B cell (primary cell): ENCODE measurements around the gene SERPINA4.

ENCODE experiments used
- CTCF ChIP-seq: fragments of 200-600 bp; IDR thresholded peaks from one replicate; pipeline ENCODE4 v1.8.0; 2022; ENCODE audit warnings: antibody characterized with exemption, mild to moderate bottlenecking
- EZH2 ChIP-seq: IDR thresholded peaks from 2 replicates; pipeline ENCODE4 v1.6.1; 2012; ENCODE audit warnings: borderline replicate concordance, low read depth, mild to moderate bottlenecking, moderate library complexity, low read length; ENCODE audit not compliant: insufficient read depth, poor library complexity, severe bottlenecking

DNA sequence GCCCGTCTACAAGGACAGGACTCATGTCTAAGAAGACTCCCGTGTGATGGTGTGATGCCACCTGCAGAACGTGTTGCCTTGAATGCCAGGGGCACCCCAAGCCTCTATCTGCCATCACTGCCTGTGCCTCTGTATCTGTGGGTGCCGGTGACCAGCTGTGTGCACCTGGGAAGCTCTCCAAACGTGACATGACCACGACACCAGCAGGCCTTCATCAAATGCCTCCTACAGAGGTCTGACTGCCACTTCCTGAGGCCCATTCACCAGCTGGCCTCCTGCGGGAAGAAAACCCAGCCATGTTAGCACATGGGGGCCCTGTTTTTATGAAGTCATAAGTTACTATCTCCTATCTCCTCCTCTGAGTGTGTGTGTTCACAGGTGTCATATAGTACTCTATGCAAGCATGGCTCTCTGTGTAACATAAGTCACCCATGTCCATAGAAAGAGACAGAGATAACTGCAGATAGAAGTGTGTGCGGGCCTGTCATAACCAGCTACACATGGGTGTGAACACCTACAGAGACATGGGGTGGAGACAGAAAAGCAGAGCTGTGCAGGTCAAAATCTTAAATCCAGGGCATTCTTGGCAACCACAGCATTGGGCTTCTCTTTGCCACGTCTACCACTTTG, 18.3 kb upstream of the SERPINA4 start:
- TF ChIP-seq CTCF (no peak), EZH2 (no peak)
